ENCODE data around the gene RAD51B.
"Not testable (repeated sequence)": the region's sequence is repeated elsewhere in the genome, so short reads cannot be mapped to it uniquely, and the experiment has no call there.

Gene RAD51B

GRCh38 chr14:68210729-68211299 lies 391.2 kb downstream of the RAD51B start:
- 0 out of 2 replicates have a peak, but pooled peaks have one; percentile 34 for TF ChIP-seq POLR2A (IDR thresholded peaks at IDR 0.05; ENCODE audit: low read depth, low read length)
- TF ChIP-seq POLR2AphosphoS5 (IDR thresholded peaks at IDR 0.05; ENCODE audit: low read depth, low read length), result 0 out of 2 replicates have a peak, but pooled peaks have one; percentile 24
- TF ChIP-seq TAF1 (IDR thresholded peaks at IDR 0.05; ENCODE audit: borderline replicate concordance, low read depth, low read length), result no peak
- peak; percentile 96 for FAIRE-seq

GRCh38 chr14:68211421-68211820 lies 391.8 kb downstream of the RAD51B start:
- no peak for TF ChIP-seq POLR2AphosphoS5 (IDR thresholded peaks at IDR 0.05; ENCODE audit: low read depth, low read length)
- no peak for TF ChIP-seq POLR2A (IDR thresholded peaks at IDR 0.05; ENCODE audit: low read depth, low read length)
- TF ChIP-seq TAF1 (IDR thresholded peaks at IDR 0.05; ENCODE audit: borderline replicate concordance, low read depth, low read length), result no peak

More at GRCh38 chr14:68210729-68211299, 391.2 kb downstream of the RAD51B start:
- peak; percentile 36 for DNase-seq (ENCODE audit: insufficient read length)

DNA sequence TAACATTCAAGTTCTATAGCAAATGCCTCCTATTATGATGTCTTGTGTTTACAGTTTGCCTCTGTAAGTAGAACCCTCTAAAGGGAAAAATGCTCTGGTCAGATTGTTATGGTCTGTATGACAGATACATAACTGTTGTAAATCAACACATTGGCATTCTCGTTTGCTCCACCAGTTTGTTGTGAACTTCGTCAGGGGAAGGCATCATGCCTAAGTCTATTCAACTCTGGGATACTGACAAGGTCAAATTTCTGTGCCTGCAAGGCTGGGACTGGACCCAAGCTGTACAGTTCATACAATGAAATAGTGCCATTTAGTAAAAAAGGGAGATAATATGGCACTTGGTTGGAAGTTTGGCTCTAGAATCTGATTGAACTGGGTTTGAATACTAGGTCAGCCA lies 392.3 kb downstream of the RAD51B start:
- DNase-seq (ENCODE audit: insufficient read length) (no peak), FAIRE-seq (no peak)
- TF ChIP-seq POLR2A (IDR thresholded peaks at IDR 0.05; ENCODE audit: low read depth, low read length), result no peak
- TF ChIP-seq POLR2AphosphoS5 (IDR thresholded peaks at IDR 0.05; ENCODE audit: low read depth, low read length), result no peak
- TF ChIP-seq TAF1 (IDR thresholded peaks at IDR 0.05; ENCODE audit: borderline replicate concordance, low read depth, low read length), result no peak

More at GRCh38 chr14:68211421-68211820, 391.8 kb downstream of the RAD51B start:
- FAIRE-seq, result peak; percentile 5
- DNase-seq (ENCODE audit: insufficient read length), result no peak

GRCh38 chr14:68212361-68212760 lies 392.8 kb downstream of the RAD51B start:
- TF ChIP-seq POLR2AphosphoS5 (IDR thresholded peaks at IDR 0.05; ENCODE audit: low read depth, low read length), result no peak
- no peak for TF ChIP-seq TAF1 (IDR thresholded peaks at IDR 0.05; ENCODE audit: borderline replicate concordance, low read depth, low read length)
- no peak for TF ChIP-seq POLR2A (IDR thresholded peaks at IDR 0.05; ENCODE audit: low read depth, low read length)
- DNase-seq (ENCODE audit: insufficient read length), result no peak
- FAIRE-seq, result no peak

GRCh38 chr14:68214431-68214830 lies 394.9 kb downstream of the RAD51B start:
- FAIRE-seq (no peak), DNase-seq (ENCODE audit: insufficient read length) (no peak)
- TF ChIP-seq TAF1 (IDR thresholded peaks at IDR 0.05; ENCODE audit: borderline replicate concordance, low read depth, low read length), result no peak
- no peak for TF ChIP-seq POLR2AphosphoS5 (IDR thresholded peaks at IDR 0.05; ENCODE audit: low read depth, low read length)
- no peak for TF ChIP-seq POLR2A (IDR thresholded peaks at IDR 0.05; ENCODE audit: low read depth, low read length)

- peak; percentile 53 for FAIRE-seq
- no peak for DNase-seq (ENCODE audit: insufficient read length)
Measured at GRCh38 chr14:68215629-68216028, 396.1 kb downstream of the RAD51B start.

DNA sequence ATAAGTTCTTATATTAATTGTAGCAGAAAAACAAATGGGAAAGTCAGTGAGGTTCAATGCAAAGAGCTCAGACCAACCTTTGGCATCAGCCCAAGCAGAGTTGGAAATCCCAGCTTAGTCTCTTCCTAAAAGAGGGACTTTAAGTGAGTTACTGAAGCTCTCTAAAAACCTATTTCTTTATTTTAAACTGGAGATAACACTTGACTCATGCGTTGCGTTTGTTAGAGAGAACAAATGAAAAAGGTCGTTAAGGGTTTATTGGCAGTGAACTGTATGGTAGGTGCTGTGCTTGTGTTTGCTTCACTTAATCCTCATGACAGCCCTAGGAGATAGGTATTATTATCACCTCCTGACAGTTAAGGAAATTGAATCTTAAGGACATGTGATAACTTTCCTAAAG lies 396.5 kb downstream of the RAD51B start:
- DNase-seq (ENCODE audit: insufficient read length) (no peak), FAIRE-seq (no peak)
- no peak for TF ChIP-seq POLR2AphosphoS5 (IDR thresholded peaks at IDR 0.05; ENCODE audit: low read depth, low read length)
- TF ChIP-seq TAF1 (IDR thresholded peaks at IDR 0.05; ENCODE audit: borderline replicate concordance, low read depth, low read length), result no peak
- TF ChIP-seq POLR2A (IDR thresholded peaks at IDR 0.05; ENCODE audit: low read depth, low read length), result no peak

More at GRCh38 chr14:68215629-68216028, 396.1 kb downstream of the RAD51B start:
- TF ChIP-seq POLR2AphosphoS5 (IDR thresholded peaks at IDR 0.05; ENCODE audit: low read depth, low read length), result no peak
- no peak for TF ChIP-seq POLR2A (IDR thresholded peaks at IDR 0.05; ENCODE audit: low read depth, low read length)
- TF ChIP-seq TAF1 (IDR thresholded peaks at IDR 0.05; ENCODE audit: borderline replicate concordance, low read depth, low read length), result no peak

GRCh38 chr14:68216957-68217356 lies 397.4 kb downstream of the RAD51B start:
- FAIRE-seq, result no peak
- no peak for TF ChIP-seq TAF1 (IDR thresholded peaks at IDR 0.05; ENCODE audit: borderline replicate concordance, low read depth, low read length)
- no peak for TF ChIP-seq POLR2A (IDR thresholded peaks at IDR 0.05; ENCODE audit: low read depth, low read length)
- TF ChIP-seq POLR2AphosphoS5 (IDR thresholded peaks at IDR 0.05; ENCODE audit: low read depth, low read length), result no peak

GRCh38 chr14:68217791-68218340 lies 398.3 kb downstream of the RAD51B start:
- DNase-seq (ENCODE audit: insufficient read length) (no peak), FAIRE-seq (no peak)
- TF ChIP-seq POLR2AphosphoS5 (IDR thresholded peaks at IDR 0.05; ENCODE audit: low read depth, low read length) (no peak), POLR2A (IDR thresholded peaks at IDR 0.05; ENCODE audit: low read depth, low read length) (no peak), TAF1 (IDR thresholded peaks at IDR 0.05; ENCODE audit: borderline replicate concordance, low read depth, low read length) (no peak)

More at GRCh38 chr14:68216957-68217356, 397.4 kb downstream of the RAD51B start:
- DNase-seq (ENCODE audit: insufficient read length), result no peak

- FAIRE-seq (no peak), DNase-seq (ENCODE audit: insufficient read length) (no peak)
- TF ChIP-seq POLR2AphosphoS5 (IDR thresholded peaks at IDR 0.05; ENCODE audit: low read depth, low read length) (no peak), TAF1 (IDR thresholded peaks at IDR 0.05; ENCODE audit: borderline replicate concordance, low read depth, low read length) (no peak), POLR2A (IDR thresholded peaks at IDR 0.05; ENCODE audit: low read depth, low read length) (no peak)
Measured at GRCh38 chr14:68219407-68219806, 399.8 kb downstream of the RAD51B start.

GRCh38 chr14:68221046-68221445 lies 401.5 kb downstream of the RAD51B start:
- not testable (repeated sequence) for FAIRE-seq; DNase-seq (ENCODE audit: insufficient read length)

GRCh38 chr14:68222154-68222553 lies 402.6 kb downstream of the RAD51B start:
- no peak for FAIRE-seq
- no peak for TF ChIP-seq POLR2A (IDR thresholded peaks at IDR 0.05; ENCODE audit: low read depth, low read length)
- TF ChIP-seq POLR2AphosphoS5 (IDR thresholded peaks at IDR 0.05; ENCODE audit: low read depth, low read length), result no peak
- no peak for TF ChIP-seq TAF1 (IDR thresholded peaks at IDR 0.05; ENCODE audit: borderline replicate concordance, low read depth, low read length)
- no peak for DNase-seq (ENCODE audit: insufficient read length)

All from GM12892 (cell line).